ENCODE results near the gene GRAMD4.
A peak's percentile ranks its signal among the peaks of the same experiment; 100 is the strongest.

The GRAMD4 gene

DNA sequence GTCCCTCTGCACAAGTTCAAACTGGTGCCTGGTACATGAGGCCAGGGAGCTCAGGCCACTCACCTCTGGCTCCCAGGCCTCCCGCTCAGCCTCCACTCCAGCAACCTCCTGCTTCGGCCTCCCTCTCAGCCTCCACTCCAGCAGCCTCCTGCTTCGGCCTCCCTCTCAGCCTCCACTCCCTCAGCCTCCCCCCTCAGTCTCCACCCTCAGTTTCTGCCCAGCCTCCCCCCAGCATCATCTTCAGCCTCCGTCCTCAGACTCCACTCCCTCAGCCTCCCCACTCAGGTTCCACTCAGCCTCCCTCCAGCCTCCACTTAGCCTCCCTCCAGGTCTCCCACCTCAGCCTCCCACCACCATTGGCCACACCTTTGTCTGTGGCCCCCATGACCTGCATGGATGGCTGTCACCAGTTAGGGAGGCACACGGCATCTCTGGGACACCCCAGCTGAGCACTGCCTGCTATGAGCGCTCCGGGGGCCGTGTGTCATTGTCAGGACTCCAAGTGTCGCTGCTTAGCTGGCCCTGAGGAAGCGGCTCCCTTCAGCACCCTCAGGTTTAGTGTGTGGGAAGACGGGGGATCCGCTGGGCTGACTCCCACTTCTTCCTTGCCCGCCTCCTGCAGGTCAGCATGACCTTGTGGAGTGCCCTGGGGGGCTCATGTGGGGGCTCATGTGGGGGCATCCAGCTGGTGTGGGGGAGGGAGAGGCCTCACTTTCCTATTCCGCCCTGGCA lies 39.0 kb downstream of the GRAMD4 start:
- DNase-seq = no peak

DNA sequence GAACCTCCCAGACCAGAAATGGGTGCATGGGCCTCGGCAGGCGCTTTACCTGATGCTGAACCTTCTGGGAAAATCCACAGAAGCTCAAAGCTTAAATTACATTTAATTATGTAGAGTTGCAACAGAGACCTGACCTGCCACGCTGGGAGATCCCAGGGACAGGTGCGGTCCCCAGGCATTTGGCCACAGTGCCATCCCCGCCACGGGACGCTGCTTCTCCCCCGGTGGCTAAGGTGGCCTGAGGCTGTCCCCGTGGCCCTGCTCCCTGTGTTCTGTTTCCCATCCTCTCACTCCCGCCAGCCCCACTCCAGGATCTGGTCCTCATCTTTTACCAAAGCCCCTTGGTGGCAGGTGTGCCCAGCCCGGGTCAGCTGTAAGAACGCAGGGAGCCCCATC lies 39.6 kb downstream of the GRAMD4 start:
- no peak for DNase-seq

DNA sequence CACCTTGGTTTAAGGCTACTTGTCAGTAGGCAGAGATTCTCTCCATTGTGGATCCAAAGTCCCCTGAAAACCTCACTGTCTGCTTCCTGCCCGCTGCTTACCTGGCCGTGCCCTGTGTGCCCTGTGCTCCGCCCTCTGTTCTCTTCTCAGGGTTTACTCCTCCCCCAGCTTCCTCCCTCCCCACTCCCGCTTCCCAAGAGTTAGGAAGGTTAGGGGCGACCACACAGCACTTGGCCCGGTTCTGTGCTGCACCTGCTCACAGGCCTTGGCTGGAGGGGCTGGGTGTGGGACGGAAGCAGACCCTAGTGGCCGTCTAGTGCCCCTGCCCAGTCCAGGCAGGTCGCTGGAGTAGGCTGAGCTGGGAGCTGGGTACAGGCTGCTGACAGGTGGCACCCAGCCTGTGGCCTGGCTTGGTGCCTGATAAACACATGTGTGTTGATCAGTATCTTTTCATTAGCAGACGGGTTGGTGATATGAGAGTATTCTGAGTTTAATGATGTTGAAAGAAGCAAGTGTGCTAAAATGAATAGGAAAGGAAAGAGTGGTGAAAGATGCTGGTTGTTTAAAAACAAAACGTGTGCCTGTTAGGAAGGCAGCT lies 40.5 kb downstream of the GRAMD4 start:
- DNase-seq = no peak

DNA sequence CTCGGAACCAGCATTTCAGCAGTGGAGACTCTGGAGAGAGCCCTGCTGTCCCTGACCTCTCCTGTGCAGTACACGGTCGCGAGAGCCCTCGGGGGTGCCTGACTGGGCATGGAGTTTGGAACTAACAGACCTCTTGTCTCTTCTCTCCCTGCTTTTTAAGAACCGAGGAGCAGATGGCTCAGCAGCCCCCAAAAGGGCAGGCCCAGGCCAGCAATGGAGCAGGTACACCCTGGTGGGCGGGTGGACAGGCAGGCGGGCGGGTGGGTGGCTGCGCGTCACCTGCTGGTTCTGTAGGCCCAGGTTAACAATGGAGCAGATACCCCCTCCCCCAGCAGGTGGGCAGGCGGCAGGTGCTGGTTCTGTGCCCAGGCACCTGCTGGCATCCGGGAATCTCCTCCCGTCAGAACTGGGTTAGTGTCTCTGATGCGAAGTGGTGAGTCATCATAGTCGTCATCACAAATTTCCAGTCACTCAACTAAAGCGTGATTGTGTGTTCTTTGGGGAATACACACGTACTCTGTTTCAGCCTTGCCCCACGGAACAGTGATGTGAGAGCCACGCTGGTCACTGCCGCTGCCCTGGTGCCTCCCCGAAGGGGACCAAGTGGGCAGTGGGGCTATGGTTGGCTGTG lies 41.1 kb downstream of the GRAMD4 start:
- peak; percentile 56 for DNase-seq

DNA sequence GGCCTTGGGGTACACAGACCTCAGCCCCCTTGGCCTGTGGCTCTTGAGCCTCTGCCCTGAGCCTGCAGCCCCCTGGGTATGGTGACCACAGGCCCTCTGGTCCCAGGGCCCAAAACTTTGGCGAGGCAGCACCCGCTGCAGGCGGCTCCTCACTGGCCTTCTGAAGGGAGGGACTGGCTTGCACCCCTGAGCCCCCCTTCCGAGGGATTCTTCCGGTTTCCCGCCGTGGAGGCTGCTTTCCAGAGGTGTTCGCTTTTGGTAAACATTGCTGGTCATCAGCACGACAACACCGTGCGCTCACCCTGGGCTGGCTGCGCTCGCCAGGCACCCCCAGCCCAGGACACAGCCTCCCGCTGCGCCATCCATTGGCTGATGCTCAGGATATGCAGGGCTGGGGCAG lies 42.0 kb downstream of the GRAMD4 start:
- DNase-seq = no peak

DNA sequence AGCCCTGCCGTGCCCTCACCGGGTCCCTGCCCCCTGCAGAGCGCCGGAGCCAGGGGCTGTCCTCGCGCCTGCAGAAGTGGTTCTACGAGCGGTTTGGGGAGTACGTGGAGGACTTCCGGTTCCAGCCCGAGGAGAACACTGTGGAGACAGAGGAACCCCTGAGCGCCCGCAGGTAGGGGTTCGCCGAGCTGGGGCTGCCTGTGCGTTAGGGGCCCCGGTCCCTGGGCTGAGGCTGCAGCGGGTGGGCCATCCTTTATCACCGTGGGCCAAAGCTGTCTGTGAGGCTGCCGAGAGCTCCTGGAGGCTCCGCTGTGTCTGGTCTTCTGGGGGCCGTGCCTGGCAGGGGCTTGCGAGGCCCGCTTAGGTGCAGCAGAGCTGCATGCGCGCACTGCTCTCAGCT lies 42.8 kb downstream of the GRAMD4 start:
- no peak for DNase-seq

DNA sequence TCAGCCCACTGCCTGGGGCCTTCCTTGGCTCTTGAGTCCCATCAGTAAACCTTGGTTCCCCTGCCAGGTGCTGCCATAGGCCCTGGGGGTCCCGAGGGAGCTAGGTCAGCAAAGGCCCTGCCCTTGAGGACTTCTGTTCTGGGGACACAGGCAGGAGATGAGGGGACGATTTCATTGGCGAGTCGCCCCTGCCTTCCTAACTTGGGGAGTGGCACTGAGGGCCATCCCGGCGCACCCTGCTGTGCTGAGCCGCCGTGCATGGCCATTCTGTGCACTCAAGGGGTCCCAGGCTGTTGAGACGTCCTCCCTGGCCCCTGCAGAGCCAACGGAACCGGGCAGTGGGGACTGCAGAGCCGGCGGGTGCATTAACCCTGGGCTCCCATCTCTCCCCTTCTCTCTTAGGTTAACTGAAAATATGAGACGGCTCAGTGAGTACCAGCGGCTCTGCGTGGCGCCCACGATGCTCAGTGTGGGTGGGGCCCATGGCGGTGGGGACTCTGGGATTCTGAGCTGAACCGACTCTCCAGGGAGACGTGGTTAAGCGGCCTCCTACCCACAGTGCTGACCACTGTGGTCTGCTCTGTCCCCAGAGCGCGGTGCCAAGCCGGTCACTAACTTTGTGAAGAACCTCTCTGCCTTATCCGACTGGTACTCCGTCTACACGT lies 43.4 kb downstream of the GRAMD4 start:
- DNase-seq = no peak

DNA sequence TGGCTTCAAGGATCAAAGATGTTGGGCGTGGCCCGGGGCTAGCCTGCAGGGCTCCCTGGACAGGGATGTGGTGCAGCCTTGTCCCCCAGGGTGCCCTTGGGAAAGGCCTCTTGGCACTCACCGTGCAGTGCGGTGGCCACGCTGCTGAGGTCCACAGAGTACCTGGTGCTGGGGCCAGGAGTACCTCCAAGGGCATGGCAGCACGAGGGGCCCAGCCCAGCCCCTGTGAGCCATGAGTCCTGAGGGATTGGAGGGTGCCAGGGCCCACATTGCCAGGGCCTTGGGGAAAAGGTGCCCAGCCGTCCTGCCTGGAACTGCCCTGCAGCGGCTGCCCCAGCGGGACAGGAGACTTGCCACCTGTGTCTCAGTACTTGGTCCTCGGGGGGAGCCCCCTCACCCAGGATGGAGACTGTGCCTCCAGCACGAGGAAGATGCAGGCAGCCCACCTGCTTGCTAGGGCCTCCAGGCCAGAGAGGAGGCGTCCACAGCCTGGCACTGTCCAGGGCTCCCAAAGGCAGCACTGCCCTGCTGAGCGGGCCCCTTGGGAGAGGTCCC lies 44.2 kb downstream of the GRAMD4 start:
- no peak for DNase-seq

DNA sequence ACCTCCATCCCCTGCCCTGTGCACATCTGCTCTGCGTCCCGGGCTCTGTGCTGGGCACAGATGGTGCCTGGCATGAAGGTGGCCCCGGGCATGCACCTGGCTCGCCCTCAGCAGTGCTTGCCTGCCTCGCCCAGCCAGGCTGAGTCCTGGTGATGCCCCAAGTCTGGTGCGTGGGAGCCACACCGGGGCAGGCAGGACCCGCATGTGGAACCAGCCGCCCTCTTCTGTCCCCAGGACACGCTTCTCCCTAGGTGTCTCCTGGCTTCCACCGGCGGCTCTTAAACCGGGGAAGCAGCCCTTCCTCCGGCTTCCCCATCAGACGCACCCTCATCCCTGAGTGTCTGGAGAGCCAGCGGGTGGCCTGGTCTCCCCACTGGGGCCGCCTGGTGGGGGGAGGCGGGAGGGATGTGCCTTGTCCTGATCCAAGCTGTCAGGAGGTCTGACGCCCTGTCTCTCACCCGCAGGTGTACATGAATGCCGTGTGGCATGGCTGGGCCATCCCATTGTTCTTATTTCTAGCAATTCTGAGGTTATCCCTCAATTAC lies 45.0 kb downstream of the GRAMD4 start:
- DNase-seq = no peak

DNA sequence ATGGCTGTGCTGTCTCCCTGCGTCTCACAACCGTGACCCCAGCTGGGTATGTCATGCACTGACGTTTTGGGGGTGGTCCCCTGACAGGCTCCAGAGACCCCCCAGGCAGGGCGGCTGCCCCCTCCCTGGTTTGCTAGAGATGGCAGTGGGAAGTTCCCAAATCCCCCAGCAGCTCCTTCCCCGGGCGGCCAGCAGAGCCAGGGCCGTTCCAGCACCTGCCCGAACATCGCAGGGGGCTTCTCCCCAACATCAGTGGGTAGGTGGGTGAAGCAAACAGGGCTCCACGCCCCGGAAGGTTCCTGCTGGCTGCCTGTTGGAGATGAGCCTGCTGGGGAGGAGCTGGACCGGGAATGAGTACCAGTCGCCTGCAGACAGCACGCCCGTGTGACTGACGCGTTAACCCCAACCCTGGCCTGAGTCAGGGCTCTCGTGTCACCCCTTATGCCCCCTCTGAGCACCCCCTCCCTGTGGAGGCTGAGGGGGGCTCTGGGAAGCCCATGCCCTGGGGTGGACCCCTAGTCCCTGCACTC lies 45.6 kb downstream of the GRAMD4 start:
- DNase-seq = no peak

DNA sequence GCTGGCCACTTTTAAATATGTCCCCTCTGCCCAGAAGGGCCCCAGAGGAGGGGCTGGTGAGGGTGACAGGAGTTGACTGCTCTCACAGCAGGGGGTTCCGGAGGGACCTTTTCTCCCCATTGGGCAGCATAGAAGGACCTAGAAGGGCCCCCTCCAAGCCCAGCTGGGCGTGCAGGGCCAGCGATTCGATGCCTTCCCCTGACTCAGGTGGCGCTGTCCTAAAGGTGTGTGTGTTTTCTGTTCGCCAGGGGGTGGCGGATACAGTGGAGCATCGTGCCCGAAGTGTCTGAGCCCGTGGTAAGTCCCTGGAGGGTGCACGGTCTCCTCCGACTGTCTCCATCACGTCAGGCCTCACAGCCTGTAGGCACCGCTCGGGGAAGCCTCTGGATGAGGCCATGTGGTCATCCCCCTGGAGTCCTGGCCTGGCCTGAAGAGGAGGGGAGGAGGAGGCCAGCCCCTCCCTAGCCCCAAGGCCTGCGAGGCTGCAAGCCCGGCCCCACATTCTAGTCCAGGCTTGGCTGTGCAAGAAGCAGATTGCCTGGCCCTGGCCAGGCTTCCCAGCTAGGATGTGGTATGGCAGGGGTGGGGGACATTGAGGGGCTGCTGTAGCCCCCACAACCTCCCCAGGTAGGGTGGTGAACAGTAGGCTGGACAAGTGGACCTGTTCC lies 46.5 kb downstream of the GRAMD4 start:
- no peak for DNase-seq

DNA sequence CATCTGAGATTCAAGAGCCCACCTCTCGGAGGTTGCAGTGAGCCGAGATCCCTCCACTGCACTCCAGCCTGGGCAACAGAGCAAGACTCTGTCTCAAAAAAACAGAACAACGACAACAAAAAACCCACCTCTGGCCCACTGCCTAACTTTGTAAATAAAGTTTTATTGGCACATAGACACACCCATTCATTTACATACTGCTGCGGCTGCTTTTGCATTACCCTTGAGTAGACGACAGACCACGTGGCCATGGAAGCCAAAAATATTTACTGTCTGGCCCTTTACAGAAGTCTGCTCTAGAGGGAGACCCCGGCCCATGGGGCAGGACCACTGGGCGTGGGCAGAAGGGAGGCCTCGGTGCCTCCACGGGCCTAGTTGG lies 47.0 kb downstream of the GRAMD4 start:
- no peak for DNase-seq

DNA sequence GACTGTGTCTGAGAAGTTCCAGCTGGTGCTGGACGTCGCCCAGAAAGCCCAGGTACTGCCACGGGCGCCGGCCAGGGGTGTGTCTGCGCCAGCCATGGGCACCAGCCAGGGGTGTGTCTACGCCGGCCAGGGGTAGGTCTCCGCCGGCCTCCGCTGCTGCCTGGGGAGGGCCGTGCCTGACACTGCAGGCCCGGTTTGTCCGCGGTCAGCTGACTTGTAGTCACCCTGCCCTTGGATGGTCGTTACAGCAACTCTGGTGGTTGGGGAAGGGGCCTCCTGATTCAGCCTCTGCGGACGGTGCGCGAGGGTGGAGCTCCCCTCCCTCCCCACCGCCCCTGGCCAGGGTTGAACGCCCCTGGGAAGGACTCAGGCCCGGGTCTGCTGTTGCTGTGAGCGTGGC lies 47.9 kb downstream of the GRAMD4 start:
- no peak for DNase-seq

DNA sequence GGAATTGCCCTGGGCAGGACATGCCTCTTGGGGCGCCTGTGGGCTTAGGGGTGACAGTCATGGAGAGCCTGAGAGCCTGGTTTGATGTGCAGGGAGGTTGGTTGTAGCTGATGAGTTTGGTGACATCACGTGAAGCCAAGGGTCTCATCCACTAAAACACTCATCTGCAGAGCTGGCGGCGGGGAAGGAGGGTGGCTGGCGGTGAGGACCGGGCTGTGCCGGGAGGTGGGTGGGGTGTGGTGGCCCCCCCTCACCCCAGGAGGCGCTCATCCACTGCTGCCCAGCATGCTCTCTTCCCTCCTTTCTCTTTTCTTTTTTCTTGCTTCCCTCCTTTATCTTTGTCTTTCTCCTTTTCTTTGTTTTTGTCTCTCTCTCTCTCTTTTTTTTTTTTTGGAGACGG lies 49.0 kb downstream of the GRAMD4 start:
- DNase-seq = no peak

DNA sequence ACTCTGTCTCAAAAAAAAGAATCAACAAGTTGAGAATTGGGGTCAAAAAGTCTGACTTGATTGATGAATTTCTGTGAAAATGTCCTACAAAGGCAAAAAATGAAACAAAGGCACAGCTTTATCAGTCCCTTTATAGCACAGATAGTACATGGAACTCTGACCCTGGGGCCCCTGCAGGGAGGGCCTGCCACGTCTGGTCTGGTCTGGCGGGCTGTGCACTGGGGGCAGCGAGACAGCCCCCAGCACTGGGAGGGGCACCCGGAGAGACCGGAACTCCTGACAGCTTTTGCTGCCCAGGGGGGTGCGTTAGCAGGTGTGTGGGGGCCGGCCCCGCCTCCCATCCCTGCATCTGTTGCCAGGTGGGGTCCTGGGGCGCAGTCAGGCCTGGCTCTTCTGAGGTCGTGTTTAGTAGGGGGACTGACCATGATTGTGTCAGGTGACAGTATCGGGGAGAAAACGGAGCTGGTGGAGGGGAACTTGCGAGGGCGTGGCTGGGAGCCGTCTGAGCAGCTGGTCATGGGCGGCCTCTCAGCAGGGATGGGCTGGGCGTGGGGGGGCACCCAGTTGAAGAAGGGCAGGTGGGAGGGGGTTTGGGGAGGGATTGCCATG lies 51.7 kb downstream of the GRAMD4 start:
- no peak for DNase-seq

DNA sequence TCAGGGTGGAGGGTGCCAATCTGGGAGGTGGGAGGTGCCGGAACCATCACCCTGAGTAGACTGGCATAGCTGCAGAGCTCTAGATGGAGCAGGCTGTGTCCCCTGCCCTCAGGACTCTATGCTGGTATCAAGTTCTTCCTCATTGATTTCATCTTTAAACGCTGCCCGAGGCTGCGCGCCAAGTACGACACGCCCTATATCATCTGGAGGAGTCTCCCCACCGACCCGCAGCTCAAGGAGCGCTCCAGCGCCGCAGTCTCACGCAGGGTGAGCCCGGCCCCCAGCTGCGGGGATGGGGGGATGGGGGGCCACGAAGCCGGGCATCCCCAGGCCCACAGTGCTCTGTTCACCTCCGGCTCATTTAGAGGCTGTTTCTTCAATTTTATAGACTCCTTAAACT lies 52.5 kb downstream of the GRAMD4 start:
- no peak for DNase-seq

DNA sequence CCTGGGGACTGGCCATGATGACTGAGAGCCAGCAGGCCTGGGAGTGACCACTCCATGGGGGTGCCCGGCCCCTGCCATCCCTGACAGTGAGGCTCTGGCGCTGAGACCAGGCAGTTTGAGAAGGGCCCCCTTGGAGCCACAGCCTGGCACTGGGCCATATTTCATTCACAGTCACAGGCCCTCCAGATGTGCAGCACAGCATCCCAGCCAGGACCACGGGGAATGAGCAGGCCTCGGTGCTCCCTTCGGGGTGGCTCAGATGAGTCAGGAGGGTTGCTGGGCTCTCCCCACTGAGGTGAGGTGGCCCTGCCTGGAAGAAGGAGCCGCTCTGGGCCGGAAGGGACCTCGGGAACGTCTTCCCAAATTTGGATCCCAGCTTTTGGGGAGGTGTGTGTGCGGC lies 53.0 kb downstream of the GRAMD4 start:
- no peak for DNase-seq

DNA sequence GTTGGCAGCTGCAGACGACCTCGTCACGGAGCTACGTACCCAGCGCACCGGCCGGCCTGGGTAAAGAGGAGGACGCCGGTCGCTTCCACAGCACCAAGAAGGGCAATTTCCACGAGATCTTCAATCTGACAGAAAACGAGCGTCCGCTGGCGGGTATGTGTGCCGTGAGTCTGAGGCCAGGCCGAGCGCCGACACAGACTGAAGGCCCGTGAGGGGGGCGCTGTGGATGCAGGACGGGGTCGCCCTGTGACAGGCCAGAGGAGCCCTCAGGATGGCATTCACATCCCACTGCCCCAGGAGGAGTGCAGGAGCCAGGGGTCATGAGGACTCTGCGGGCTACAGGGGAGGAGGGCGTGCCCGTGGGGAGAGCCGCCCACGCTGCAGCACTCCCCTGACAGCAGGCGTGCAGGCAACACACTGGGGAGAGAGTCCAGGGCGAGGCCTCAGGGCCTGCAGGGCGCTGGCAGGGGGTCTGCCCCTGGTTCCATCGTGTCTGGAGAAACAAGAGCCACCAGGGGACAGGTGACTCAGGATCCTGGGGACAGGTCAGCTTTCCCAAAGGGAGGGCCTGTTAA lies 53.6 kb downstream of the GRAMD4 start:
- DNase-seq = peak; percentile 32

DNA sequence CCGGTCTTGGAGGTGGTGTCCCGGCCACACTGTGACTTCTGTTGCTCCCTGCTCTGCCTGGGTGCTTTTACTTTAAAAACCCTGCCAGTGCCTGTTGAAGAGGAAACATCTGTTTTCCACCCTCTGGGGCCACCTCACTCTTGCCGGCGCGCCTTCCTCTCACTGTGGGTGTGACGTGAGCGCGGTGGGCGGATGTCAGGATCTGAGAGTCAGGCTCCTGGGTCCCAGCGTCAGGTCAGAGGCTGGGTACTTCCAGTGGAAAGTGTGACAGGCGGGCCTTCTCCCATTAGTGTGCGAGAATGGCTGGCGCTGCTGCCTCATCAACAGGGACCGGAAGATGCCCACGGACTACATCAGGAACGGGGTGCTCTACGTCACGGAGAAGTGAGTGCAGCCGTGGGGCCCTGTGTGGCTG lies 54.2 kb downstream of the GRAMD4 start:
- DNase-seq = peak; percentile 94

DNA sequence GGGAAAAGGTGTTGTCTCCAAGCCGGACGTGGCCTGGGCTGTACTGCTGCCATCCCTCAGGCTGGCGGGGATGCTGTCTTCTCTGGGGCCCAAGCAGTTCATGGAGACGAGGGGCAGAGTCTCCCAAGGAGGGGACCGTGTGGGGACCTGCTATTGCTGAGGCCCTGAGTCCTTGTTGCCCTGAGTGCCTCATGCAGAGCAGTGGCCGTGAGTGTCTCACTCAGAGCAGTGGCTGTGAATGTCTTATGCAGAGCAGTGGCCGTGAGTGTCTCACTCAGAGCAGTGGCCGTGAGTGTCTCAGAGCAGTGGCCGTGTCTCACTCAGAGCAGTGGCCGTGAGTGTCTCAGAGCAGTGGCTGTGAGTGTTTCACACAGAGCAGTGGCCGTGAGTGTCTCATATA lies 54.7 kb downstream of the GRAMD4 start:
- peak; percentile 29 for DNase-seq

DNA sequence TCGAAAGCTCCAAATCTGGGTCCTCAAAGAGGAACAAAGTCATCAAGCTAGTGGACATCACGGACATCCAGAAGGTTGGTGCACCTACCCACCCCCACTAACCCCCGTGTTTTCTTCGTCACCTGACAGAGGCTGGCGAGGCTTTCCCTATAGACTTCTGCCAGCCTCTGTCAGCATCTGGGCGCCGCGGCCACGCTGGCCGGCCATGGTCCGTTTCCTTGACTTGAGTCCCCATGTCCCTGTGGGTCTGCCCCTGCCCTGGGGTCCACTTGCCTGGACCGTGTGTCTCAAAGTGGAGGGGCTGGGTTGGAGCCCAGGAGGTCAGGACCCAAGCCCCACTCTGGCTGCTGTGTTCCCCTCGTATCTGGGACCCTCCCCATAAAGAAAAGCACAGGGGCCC lies 55.3 kb downstream of the GRAMD4 start:
- no peak for DNase-seq

DNA sequence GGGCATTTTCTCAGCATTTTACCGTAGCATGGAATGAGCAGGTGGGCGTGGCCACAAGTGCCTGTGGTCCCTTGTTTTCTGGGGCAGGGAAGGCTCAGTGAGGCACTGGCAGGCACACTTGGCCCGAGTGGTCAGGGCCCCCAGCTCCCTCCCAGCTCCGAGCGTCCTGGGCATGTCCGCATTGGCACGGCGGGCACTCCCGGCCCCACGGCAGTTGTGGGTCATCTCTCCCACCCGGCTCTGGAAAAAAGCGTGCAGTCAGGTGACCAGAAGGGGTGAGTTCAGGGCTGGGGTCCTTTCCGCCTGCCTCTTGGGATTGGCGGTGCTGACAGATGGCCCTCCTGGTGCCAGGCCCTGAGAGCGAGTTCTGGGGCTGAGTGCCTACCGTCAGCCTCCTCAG lies 55.8 kb downstream of the GRAMD4 start:
- DNase-seq = no peak
